Measurements from ENCODE around the gene HJV. TPM values are rescaled to one million over a fixed set of nuclear protein-coding genes. Genes with fewer than 3 reads are reported as not detected.

The HJV gene
- total RNA-seq, 1 donor from 2014 or later: not detected

DNA sequence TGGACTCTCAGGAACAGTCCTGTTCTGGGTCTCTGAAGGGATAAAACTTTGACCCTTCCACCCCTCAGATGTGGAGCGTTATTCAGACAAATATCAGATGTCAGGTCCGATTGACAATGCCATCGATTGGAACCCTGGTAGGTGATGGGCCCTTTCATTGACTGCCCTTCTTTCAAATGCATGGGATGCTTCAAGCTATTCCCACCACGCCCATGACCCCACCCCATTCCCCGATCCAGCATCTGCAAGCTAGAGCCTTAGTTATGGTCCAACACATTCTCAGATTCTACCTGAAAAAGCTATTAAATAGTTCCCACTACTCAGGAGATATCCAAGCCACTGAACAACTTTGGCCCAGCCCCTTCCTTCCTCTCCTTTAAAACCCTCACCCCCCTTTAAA is 44.5 kb downstream of the HJV start:
- H3K27ac ChIP-seq: peak overlapping the region; percentile 90 to 98
- no peak overlapping the region for H3K4me3 ChIP-seq

DNA sequence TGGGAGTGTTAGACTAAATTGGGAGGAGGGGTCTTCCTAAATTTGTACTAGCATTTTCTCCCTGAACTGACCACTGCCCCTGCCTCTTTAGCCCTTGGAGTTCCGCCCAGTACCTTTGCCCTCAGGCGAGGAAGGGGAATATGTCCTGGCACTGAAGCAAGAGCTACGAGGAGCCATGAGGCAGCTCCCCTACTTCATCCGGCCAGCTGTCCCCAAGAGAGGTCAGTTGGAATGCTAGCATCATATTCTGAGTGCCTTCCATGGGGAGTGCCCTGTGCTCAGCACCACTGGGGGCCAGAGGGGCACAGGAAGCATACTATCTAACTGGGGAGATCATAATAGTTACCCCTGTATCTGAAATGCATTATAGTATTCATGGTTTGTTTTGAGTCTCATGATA is 46.3 kb downstream of the HJV start:
- DNase-seq (ENCODE audit: low spot score in 2 of 2): peak in 1 of 2 donors; percentile 56
- Histone ChIP-seq H3K27me3 (no peaks in the 10 kb centered on the region), H3K9me3 (no peaks in the 10 kb centered on the region), H3K27ac (no peak overlapping the region), H3K4me1 (peaks cover 17 to 28% of the 10 kb centered on the region in 2 donors), H3K36me3 (peaks cover 0 to 3% of the 10 kb centered on the region in 2 donors), H3K4me3 (no peak overlapping the region)
- TF ChIP-seq, protein P1, sequence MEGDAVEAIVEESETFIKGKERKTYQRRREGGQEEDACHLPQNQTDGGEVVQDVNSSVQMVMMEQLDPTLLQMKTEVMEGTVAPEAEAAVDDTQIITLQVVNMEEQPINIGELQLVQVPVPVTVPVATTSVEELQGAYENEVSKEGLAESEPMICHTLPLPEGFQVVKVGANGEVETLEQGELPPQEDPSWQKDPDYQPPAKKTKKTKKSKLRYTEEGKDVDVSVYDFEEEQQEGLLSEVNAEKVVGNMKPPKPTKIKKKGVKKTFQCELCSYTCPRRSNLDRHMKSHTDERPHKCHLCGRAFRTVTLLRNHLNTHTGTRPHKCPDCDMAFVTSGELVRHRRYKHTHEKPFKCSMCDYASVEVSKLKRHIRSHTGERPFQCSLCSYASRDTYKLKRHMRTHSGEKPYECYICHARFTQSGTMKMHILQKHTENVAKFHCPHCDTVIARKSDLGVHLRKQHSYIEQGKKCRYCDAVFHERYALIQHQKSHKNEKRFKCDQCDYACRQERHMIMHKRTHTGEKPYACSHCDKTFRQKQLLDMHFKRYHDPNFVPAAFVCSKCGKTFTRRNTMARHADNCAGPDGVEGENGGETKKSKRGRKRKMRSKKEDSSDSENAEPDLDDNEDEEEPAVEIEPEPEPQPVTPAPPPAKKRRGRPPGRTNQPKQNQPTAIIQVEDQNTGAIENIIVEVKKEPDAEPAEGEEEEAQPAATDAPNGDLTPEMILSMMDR (IDR thresholded peaks at IDR 0.05): no peak
- intact Hi-C loops (cut with DNase I): loop anchor here (5.0 kb wide), 1 partner anchor 83 kb away; no protein-coding TSS in a partner anchor

More for the DNA sequence above, 44.5 kb downstream of the HJV start:
- peak in 1 of 2 donors; percentile 60 for DNase-seq (ENCODE audit: low spot score in 2 of 2)
- TF ChIP-seq, protein P1 (IDR thresholded peaks at IDR 0.05): no peak
- H3K9me3 ChIP-seq: no peaks in the 10 kb centered on the region
- H3K36me3 ChIP-seq: peaks cover 0 to 3% of the 10 kb centered on the region in 2 donors
- intact Hi-C loops (cut with DNase I): loop anchor here (1.0 to 5.0 kb wide), 3 partner anchors 30 to 85 kb away; no protein-coding TSS in a partner anchor
- H3K4me1 ChIP-seq: peaks cover 23 to 43% of the 10 kb centered on the region in 2 donors
- no peaks in the 10 kb centered on the region for H3K27me3 ChIP-seq

DNA sequence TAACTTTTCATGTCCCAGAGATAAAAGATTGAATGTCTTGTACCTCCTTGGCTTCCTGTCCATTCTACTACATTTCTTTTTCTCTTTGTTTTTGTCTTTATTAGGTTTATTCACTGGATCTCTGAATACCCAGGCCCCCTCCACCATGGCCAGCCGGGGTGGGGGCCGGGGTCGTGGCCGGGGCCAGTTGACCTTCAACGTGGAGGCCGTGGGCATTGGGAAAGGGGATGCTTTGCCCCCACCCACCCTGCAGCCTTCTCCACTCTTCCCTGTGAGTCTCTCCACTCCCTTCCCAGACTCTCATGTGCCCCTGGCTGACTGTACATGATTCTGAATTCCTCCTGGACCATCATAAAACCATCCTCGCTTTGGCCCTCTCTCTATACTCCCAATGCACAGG is 46.8 kb downstream of the HJV start:
- peak in 1 of 2 donors; percentile 34 for DNase-seq (ENCODE audit: low spot score in 2 of 2)
- TF ChIP-seq, protein P1 (IDR thresholded peaks at IDR 0.05): no peak
- intact Hi-C loops (cut with DNase I): loop anchor here (5.0 kb wide), 1 partner anchor 82 kb away; no protein-coding TSS in a partner anchor

DNA sequence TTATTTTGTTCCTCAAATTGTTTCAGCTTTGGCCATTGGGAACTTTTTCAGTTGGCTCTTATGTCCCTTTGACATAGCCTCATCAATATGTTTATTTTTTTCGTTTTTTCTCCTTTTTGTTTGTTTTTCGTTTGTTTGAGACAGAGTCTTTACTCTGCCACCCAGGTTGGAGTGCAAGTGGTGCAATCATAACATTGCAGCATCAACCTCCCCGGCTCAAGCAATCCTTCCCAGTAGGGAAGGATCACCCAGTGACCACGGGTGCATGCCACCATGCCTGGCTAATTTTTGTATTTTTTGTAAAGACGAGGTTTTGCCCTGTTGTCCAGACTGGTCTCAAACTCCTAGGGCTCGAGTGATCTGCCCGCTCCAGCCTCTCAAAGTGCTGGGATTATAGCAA is 49.0 kb downstream of the HJV start:
- DNase-seq (ENCODE audit: low spot score in 2 of 2): no peak
- Histone ChIP-seq H3K27me3 (no peaks in the 10 kb centered on the region), H3K4me1 (peaks cover 0 to 4% of the 10 kb centered on the region in 2 donors), H3K9me3 (no peaks in the 10 kb centered on the region), H3K36me3 (peaks cover 0 to 3% of the 10 kb centered on the region in 2 donors), H3K27ac (no peak overlapping the region), H3K4me3 (no peak overlapping the region)
- intact Hi-C loops (cut with DNase I): no loop called here
- TF ChIP-seq, protein P1 (IDR thresholded peaks at IDR 0.05): no peak

More for the DNA sequence above, 46.8 kb downstream of the HJV start:
- no peak overlapping the region for H3K4me3 ChIP-seq
- no peak overlapping the region for H3K27ac ChIP-seq
- H3K4me1 ChIP-seq: peaks cover 14 to 23% of the 10 kb centered on the region in 2 donors
- H3K9me3 ChIP-seq: no peaks in the 10 kb centered on the region
- peaks cover 0 to 3% of the 10 kb centered on the region in 2 donors for H3K36me3 ChIP-seq
- no peaks in the 10 kb centered on the region for H3K27me3 ChIP-seq

Other genes with a start within 250 kb of the HJV start
- gene RNF115, start 197.6 kb downstream of the HJV start, total RNA-seq: 16.5 TPM
- gene POLR3C, start 197.5 kb downstream of the HJV start, total RNA-seq: 18.9 TPM
- not detected for gene NUDT17, start 176.1 kb downstream of the HJV start, total RNA-seq
- 44.4 TPM for gene PIAS3, start 162.7 kb downstream of the HJV start, total RNA-seq
- gene ANKRD35, start 135.9 kb downstream of the HJV start, total RNA-seq: 19.9 TPM
- 83.1 TPM for gene ITGA10, start 111.7 kb downstream of the HJV start, total RNA-seq
- gene PEX11B, start 103.0 kb downstream of the HJV start, total RNA-seq: 11.2 TPM
- gene RBM8A, start 94.3 kb downstream of the HJV start, total RNA-seq: 48.9 TPM
- 44.0 TPM for gene LIX1L, start 63.7 kb downstream of the HJV start, total RNA-seq
- 13.6 TPM for gene ANKRD34A, start 57.2 kb downstream of the HJV start, total RNA-seq
- 22.9 TPM for gene POLR3GL, start 57.0 kb downstream of the HJV start, total RNA-seq
- gene TXNIP, start 25.2 kb downstream of the HJV start, total RNA-seq: 877 TPM
- gene NBPF10, start 123.1 kb upstream of the HJV start, total RNA-seq: 1.2 TPM
- 35.1 TPM for gene NOTCH2NLA, start 207.3 kb upstream of the HJV start, total RNA-seq